IMR-90 (cell line): ENCODE measurements around the gene TNRC6C. TPM values are rescaled to one million over a fixed set of nuclear protein-coding genes. Genes with fewer than 3 reads are reported as not detected.

Experiments used
- ATAC-seq: fragments of 200-7000 bp; cut with Tn5 transposase; 2 replicates; pipeline ENCODE4 v1.9.1; 2020; ENCODE audit warnings: low read depth, mild to moderate bottlenecking, moderate library complexity
- BruUV-seq: library from RNA; stranded (reverse); fragments of 400-500 nt; replicated peaks from 2 replicates; lab custom pipeline; 2021; lab: Mats Ljungman, UMichigan
- CTCF ChIA-PET: fragments of 300-600 bp; formaldehyde crosslinking; extraction: SDS; loops from one replicate; lab custom pipeline; 2021; ENCODE audit warnings: antibody characterized with exemption; lab: Yijun Ruan, JAX
- POLR2A ChIA-PET: fragments of 300-600 bp; sonication (Branson Sonifier 250); formaldehyde crosslinking; loops from one replicate; lab custom pipeline; 2022; ENCODE audit warnings: antibody characterized with exemption; ENCODE audit not compliant: unreplicated experiment; lab: Charles Lee
- DNase-seq: peaks from one replicate; pipeline ENCODE4 v3.0.0; 2013
- H2AFZ ChIP-seq: replicated peaks from 2 replicates; pipeline ENCODE3; 2013; ENCODE audit warnings: low read length, mild to moderate bottlenecking; ENCODE audit not compliant: poor library complexity
- H2AK5ac ChIP-seq: 2 replicates; pipeline ENCODE4 v1.6.1; 2013; ENCODE audit warnings: low read depth, low read length, inconsistent platforms
- H2AK9ac ChIP-seq: replicated peaks from 2 replicates; pipeline ENCODE3; 2013; ENCODE audit warnings: mild to moderate bottlenecking, low read depth, low read length, moderate library complexity; ENCODE audit not compliant: poor library complexity
- H2BK120ac ChIP-seq: 2 replicates; pipeline ENCODE4 v1.6.1; 2013; ENCODE audit warnings: low read depth, low read length, inconsistent platforms
- H2BK15ac ChIP-seq: 3 replicates; pipeline ENCODE4 v1.6.1; 2013; ENCODE audit warnings: low read depth, low read length, inconsistent platforms
- H2BK20ac ChIP-seq: 2 replicates; pipeline ENCODE4 v1.6.1; 2013; ENCODE audit warnings: low read depth, mild to moderate bottlenecking, inconsistent platforms, low read length, moderate library complexity
- H2BK5ac ChIP-seq: 2 replicates; pipeline ENCODE4 v1.6.1; 2013; ENCODE audit warnings: mild to moderate bottlenecking, low read depth, low read length, inconsistent platforms; ENCODE audit not compliant: poor library complexity, severe bottlenecking
- H3K14ac ChIP-seq: replicated peaks from 2 replicates; pipeline ENCODE4 v1.6.1; 2013; ENCODE audit warnings: low read depth, low read length, inconsistent platforms
- H3K18ac ChIP-seq: 2 replicates; pipeline ENCODE4 v1.6.1; 2013; ENCODE audit warnings: low read depth, low read length, control low read depth
- H3K23ac ChIP-seq: 2 replicates; pipeline ENCODE4 v1.6.1; 2013; ENCODE audit warnings: low read depth, low read length, inconsistent platforms
- H3K27ac ChIP-seq: 2 replicates; pipeline ENCODE4 v1.5.1; 2013; ENCODE audit warnings: mild to moderate bottlenecking, control low read depth, low read length; ENCODE audit not compliant: insufficient read depth
- H3K27me3 ChIP-seq: 2 replicates; pipeline ENCODE4 v1.6.1; 2013; ENCODE audit warnings: low read length; ENCODE audit not compliant: control insufficient read depth, insufficient read depth
- H3K36me3 ChIP-seq: 2 replicates; pipeline ENCODE4 v1.6.1; 2013; ENCODE audit warnings: low read length, mixed read lengths; ENCODE audit not compliant: control insufficient read depth, insufficient read depth
- H3K4ac ChIP-seq: 2 replicates; pipeline ENCODE4 v1.6.1; 2013; ENCODE audit warnings: low read depth, low read length, inconsistent platforms
- H3K4me1 ChIP-seq: 2 replicates; pipeline ENCODE4 v1.6.1; 2013; ENCODE audit warnings: low read length, mixed read lengths; ENCODE audit not compliant: control insufficient read depth, insufficient read depth
- H3K4me2 ChIP-seq: 2 replicates; pipeline ENCODE4 v1.6.1; 2013; ENCODE audit warnings: low read depth, mild to moderate bottlenecking, control low read depth, low read length, moderate library complexity
- H3K4me3 ChIP-seq: 2 replicates; pipeline ENCODE4 v1.5.1; 2013; ENCODE audit warnings: low read depth, mild to moderate bottlenecking, control low read depth, low read length, moderate library complexity; ENCODE audit not compliant: insufficient read depth
- H3K56ac ChIP-seq: 2 replicates; pipeline ENCODE4 v1.6.1; 2013; ENCODE audit warnings: low read length, inconsistent platforms; ENCODE audit not compliant: insufficient read depth; ENCODE audit errors: extremely low read depth
- H3K79me1 ChIP-seq, 2 experiments: 2 replicates each; pipeline ENCODE4 v1.6.1; 2013; ENCODE audit warnings: low read length in 2 of 2, inconsistent platforms in 1 of 2, low read depth in 1 of 2
- H3K9ac ChIP-seq: 2 replicates; pipeline ENCODE4 v1.6.1; 2013; ENCODE audit warnings: low read depth, low read length, control low read depth
- H3K9me1 ChIP-seq: 2 replicates; pipeline ENCODE4 v1.6.1; 2013; ENCODE audit warnings: low read length, inconsistent platforms; ENCODE audit not compliant: insufficient read depth
- H3K9me3 ChIP-seq: 2 replicates; pipeline ENCODE4 v1.6.1; 2013; ENCODE audit warnings: low read length; ENCODE audit not compliant: control insufficient read depth, insufficient read depth
- H4K20me1 ChIP-seq: 2 replicates; pipeline ENCODE4 v1.6.1; 2013; ENCODE audit warnings: low read length, inconsistent platforms; ENCODE audit not compliant: insufficient read depth
- H4K5ac ChIP-seq: 2 replicates; pipeline ENCODE4 v1.6.1; 2013; ENCODE audit warnings: mild to moderate bottlenecking, low read depth, low read length, control low read depth
- H4K8ac ChIP-seq, 2 experiments: 2 replicates each; pipeline ENCODE4 v1.6.1; 2013; ENCODE audit warnings: low read depth in 2 of 2, low read length in 2 of 2, control low read depth in 1 of 2, inconsistent platforms in 1 of 2
- H4K91ac ChIP-seq: 2 replicates; pipeline ENCODE4 v1.6.1; 2013; ENCODE audit warnings: low read depth, low read length, inconsistent platforms; ENCODE audit not compliant: insufficient read depth
- BHLHE40 ChIP-seq: fragments of 150-350 bp; IDR thresholded peaks from 2 replicates; pipeline ENCODE4 v1.6.1; 2016; ENCODE audit warnings: mild to moderate bottlenecking, low read depth, low read length
- CEBPB ChIP-seq: IDR thresholded peaks from 2 replicates; pipeline ENCODE4 v1.6.1; 2012; ENCODE audit warnings: low read depth, low read length, improper control_type of control experiment
- CHD1 ChIP-seq: IDR thresholded peaks from 2 replicates; pipeline ENCODE4 v1.6.1; 2012; ENCODE audit warnings: low read depth, low read length, improper control_type of control experiment
- CTCF ChIP-seq: conservative IDR thresholded peaks from 2 replicates; pipeline ENCODE4 v1.5.1; 2012; ENCODE audit warnings: mild to moderate bottlenecking, low read depth, low read length, improper control_type of control experiment
- ELK1 ChIP-seq: fragments of 150-350 bp; IDR thresholded peaks from 2 replicates; pipeline ENCODE4 v1.6.1; 2016; ENCODE audit warnings: low read depth, mild to moderate bottlenecking, low read length, moderate library complexity, borderline replicate concordance
- FOS ChIP-seq: fragments of 150-350 bp; IDR thresholded peaks from 2 replicates; pipeline ENCODE4 v1.6.1; 2016; ENCODE audit warnings: low read depth, low read length
- MAFK ChIP-seq: IDR thresholded peaks from 2 replicates; pipeline ENCODE4 v1.6.1; 2012; ENCODE audit warnings: low read depth, low read length, improper control_type of control experiment
- MAZ ChIP-seq: IDR thresholded peaks from 2 replicates; pipeline ENCODE4 v1.6.1; 2012; ENCODE audit warnings: low read depth, mild to moderate bottlenecking, low read length, improper control_type of control experiment, moderate library complexity, borderline replicate concordance
- MXI1 ChIP-seq: IDR thresholded peaks from 2 replicates; pipeline ENCODE4 v1.6.1; 2012; ENCODE audit warnings: low read depth, mild to moderate bottlenecking, low read length, moderate library complexity, borderline replicate concordance
- NFE2L2 ChIP-seq: fragments of 150-350 bp; IDR thresholded peaks from 2 replicates; pipeline ENCODE4 v1.6.1; 2016; ENCODE audit warnings: low read depth, mild to moderate bottlenecking, low read length
- POLR2A ChIP-seq: IDR thresholded peaks from 2 replicates; pipeline ENCODE4 v1.6.1; 2012; ENCODE audit warnings: mild to moderate bottlenecking, low read depth, low read length
- RAD21 ChIP-seq: IDR thresholded peaks from 2 replicates; pipeline ENCODE4 v1.6.1; 2012; ENCODE audit warnings: low read length, improper control_type of control experiment
- RCOR1 ChIP-seq: IDR thresholded peaks from 2 replicates; pipeline ENCODE4 v1.6.1; 2012; ENCODE audit warnings: mild to moderate bottlenecking, low read length, improper control_type of control experiment; ENCODE audit not compliant: insufficient replicate concordance
- USF2 ChIP-seq: fragments of 150-350 bp; IDR thresholded peaks from 2 replicates; pipeline ENCODE4 v1.6.1; 2017; ENCODE audit warnings: mild to moderate bottlenecking, antibody characterized with exemption, low read length, low read depth
- WGBS, 2 experiments: methylation state at CpG; one replicate each; pipeline versions ENCODE4 v1.1.5 to v1.1.7; 2013; ENCODE audit warnings: missing lambda C conversion rate in 2 of 2; ENCODE audit not compliant: insufficient read length in 1 of 2; ENCODE audit errors: extremely low coverage in 2 of 2; 5-methylcytosine and 5-hydroxymethylcytosine counted together
- dilution Hi-C: fragments of 300-500 bp; cut with HindIII; formaldehyde crosslinking; loops from one replicate; pipeline ENCODE4 v1.14.3; 2018; ENCODE audit warnings: low sequenced_read_pairs; ENCODE audit not compliant: unreplicated experiment
- in situ Hi-C: fragments of 300-500 bp; cut with MboI; formaldehyde crosslinking; loops from 3 replicates; pipeline ENCODE4 v1.14.3; 2019; ENCODE audit warnings: low sequenced_read_pairs, inconsistent platforms, mixed read lengths
- intact Hi-C: fragments of 100-400 bp; cut with micrococcal nuclease; formaldehyde crosslinking; loops from 2 replicates; pipeline ENCODE4 v1.10.0; 2022
- polyA plus RNA-seq, 3 experiments: library from polyadenylated mRNA; depleted of rRNA; stranded (reverse); fragments of >200 nt; gene quantifications; 2 replicates each; pipeline ENCODE4 v1.2.3, GENCODE V29; 2012; ENCODE audit warnings: low replicate concordance in 1 of 3
- total RNA-seq: library from RNA; depleted of rRNA; stranded (reverse); fragments of >200 nt; gene quantifications from 2 replicates; pipeline ENCODE4 v1.2.3, GENCODE V29; 2012

Gene TNRC6C
- total and polyA plus RNA-seq, 2 of the 4 experiments (the other 2 are of a cell fraction), result 1.6 to 2.7 TPM

GRCh38 chr17:78020717-78021108 lies 62.2 kb downstream of the TNRC6C start:
- H4K5ac ChIP-seq, result no peak overlapping the region
- WGBS, 2 experiments, result no CpG with 5 or more reads among the region's 1 CpG
- CTCF ChIA-PET, result interaction anchor here (0.6 to 1.9 kb wide), 7 partner anchors 11 to 573 kb away, joined by 3 to 5 read pairs (median 5); no protein-coding TSS in a partner anchor
- no TSS peak for BruUV-seq
- intact Hi-C loops (no loop called here), in situ Hi-C loops (no loop called here), dilution Hi-C loops (no loop called here)
- H3K4ac ChIP-seq, result no peak overlapping the region
- no peak overlapping the region for H3K23ac ChIP-seq
- no peak overlapping the region for H3K9ac ChIP-seq
- H3K9me3 ChIP-seq, result no peaks in the 10 kb centered on the region
- TF ChIP-seq ELK1, result no peak
- no peak for TF ChIP-seq MXI1
- no peak for TF ChIP-seq NFE2L2
- TF ChIP-seq RAD21, result no peak
- TF ChIP-seq FOS, result no peak
- no peak for TF ChIP-seq CHD1
- TF ChIP-seq USF2, result no peak
- TF ChIP-seq MAZ, result no peak
- TF ChIP-seq MAFK, result no peak
- TF ChIP-seq POLR2A, result no peak
- TF ChIP-seq BHLHE40, result no peak
- no peak for TF ChIP-seq CEBPB
- TF ChIP-seq RCOR1, result no peak
- no peak for TF ChIP-seq CTCF
- no peak overlapping the region for H2BK20ac ChIP-seq
- no peak overlapping the region for H4K91ac ChIP-seq
- DNase-seq (no peak), ATAC-seq (no peak; the same call in 1 of the 2 replicates)
- H3K56ac ChIP-seq, result no peak overlapping the region
- POLR2A ChIA-PET, result no interaction called here
- H2AK9ac ChIP-seq, result no peak overlapping the region
- H3K9me1 ChIP-seq, result peaks cover 3% of the 10 kb centered on the region; the same call in 1 of the 2 replicates
- no peaks in the 10 kb centered on the region for H3K79me1 ChIP-seq
- H3K4me2 ChIP-seq, result no peak overlapping the region
- no peak overlapping the region for H2BK15ac ChIP-seq
- no peak overlapping the region for H2AK5ac ChIP-seq
- no peak overlapping the region for H3K18ac ChIP-seq
- H2AFZ ChIP-seq, result no peak overlapping the region
- no peak overlapping the region for H2BK5ac ChIP-seq
- no peaks in the 10 kb centered on the region for H3K36me3 ChIP-seq
- no peaks in the 10 kb centered on the region for H4K20me1 ChIP-seq
- H3K14ac ChIP-seq, result no peak overlapping the region
- H2BK120ac ChIP-seq, result no peak overlapping the region
- H4K8ac ChIP-seq, result no peak overlapping the region
- H3K4me3 ChIP-seq, result no peak overlapping the region
- no peaks in the 10 kb centered on the region; the same call in 1 of the 2 replicates for H3K4me1 ChIP-seq
- H3K27me3 ChIP-seq, result no peaks in the 10 kb centered on the region
- H3K27ac ChIP-seq, result no peak overlapping the region
